ENCODE measurements around the gene AFAP1L2.

The AFAP1L2 gene

GRCh38 chr10:114320249-114321116 lies 83.8 kb downstream of the AFAP1L2 start:
- DNase-seq (ENCODE audit: insufficient read length, low spot score) (peak; percentile 75), FAIRE-seq (no peak)
- no peak for TF ChIP-seq POLR2A (IDR thresholded peaks at IDR 0.05; ENCODE audit: low read depth, low read length)

DNA sequence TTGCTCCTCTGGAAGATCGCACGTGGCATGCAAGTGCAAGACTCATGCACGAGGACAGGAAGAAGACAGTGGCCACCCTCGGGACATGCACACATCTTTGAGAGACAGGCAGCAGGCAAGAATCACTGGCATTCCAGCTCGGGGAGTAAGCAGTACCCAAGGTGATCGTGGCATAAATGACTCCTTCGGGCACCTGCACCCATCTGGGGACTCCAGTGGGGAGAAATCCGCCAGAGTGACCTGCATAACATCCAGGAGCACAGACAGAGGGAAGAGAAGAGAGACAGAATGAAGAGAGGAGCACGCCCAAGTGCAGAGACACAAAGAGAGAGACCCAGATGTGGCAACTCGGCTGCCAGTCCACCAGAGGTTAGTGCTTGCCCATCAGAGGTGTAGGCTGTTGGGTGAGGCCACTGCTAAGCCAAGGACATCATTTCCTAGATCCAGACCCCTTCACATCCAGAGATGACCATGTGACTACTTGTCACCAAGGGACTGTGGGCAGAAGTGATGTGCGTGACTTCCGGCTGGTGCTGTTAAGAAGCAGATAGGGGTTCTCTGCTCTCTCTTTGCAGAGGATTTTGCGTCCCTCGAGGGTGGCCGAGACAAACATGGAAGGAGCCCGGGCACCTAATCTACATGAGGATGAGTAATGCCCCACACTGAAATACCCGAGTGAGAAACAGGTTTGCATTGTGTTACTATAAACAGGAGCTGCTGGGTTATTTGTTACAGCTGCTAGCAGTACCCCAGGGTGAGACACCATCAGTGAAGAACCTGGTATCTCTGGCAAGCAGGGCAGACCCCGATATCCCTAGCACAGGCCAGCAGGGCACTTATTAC lies 84.7 kb downstream of the AFAP1L2 start:
- DNase-seq (ENCODE audit: insufficient read length, low spot score) = no peak
- no peak for FAIRE-seq
- no peak for TF ChIP-seq POLR2A (IDR thresholded peaks at IDR 0.05; ENCODE audit: low read depth, low read length)

DNA sequence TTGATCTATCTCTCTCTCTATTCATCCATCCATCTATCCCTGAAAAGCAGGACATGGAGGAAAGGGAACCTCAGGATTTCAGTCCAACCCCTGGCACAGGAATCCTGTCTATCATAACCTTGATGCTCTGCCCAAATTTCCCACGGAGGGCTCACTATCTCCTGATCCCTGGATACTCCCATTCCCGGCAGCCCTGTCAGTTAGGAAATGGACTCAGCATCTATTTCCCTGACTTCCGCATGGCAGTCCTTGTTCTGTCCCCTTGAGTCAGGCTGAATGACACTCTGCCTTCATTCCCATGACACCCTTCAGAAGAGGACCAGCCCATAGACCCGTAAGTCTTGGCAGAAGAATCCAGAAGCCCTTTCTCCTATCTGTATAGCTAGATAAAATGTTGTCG lies 87.6 kb downstream of the AFAP1L2 start:
- no peak for TF ChIP-seq POLR2A (IDR thresholded peaks at IDR 0.05; ENCODE audit: low read depth, low read length)
- no peak for DNase-seq (ENCODE audit: insufficient read length, low spot score)
- no peak for FAIRE-seq

- DNase-seq (ENCODE audit: insufficient read length, low spot score) = no peak
- FAIRE-seq = no peak
- no peak for TF ChIP-seq POLR2A (IDR thresholded peaks at IDR 0.05; ENCODE audit: low read depth, low read length)
These were observed 88.5 kb downstream of the AFAP1L2 start for GRCh38 chr10:114315566-114316420.

DNA sequence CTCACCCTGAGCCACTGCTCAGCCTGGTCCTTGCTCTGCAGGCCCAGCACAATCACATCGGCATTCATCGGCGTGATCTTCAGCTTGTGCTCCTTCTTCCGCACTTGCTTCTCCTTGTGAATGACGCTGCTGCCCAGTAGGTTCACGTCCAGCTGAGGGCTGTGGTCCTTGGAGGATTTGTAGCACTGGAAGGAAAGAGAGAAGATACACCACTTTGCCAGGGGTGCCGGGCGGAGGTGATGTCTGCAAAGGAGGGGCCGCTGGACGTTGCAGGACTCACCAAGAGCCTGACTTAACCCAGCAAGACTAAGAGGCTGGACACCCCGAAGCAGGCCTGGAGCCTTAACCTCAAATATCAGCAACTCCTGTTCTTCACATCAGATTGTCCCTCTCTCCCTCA lies 90.4 kb downstream of the AFAP1L2 start:
- no peak for FAIRE-seq
- no peak for TF ChIP-seq POLR2A (IDR thresholded peaks at IDR 0.05; ENCODE audit: low read depth, low read length)
- no peak for DNase-seq (ENCODE audit: insufficient read length, low spot score)

- FAIRE-seq (no peak), DNase-seq (ENCODE audit: insufficient read length, low spot score) (no peak)
- no peak for TF ChIP-seq POLR2A (IDR thresholded peaks at IDR 0.05; ENCODE audit: low read depth, low read length)
These were observed 91.2 kb downstream of the AFAP1L2 start for GRCh38 chr10:114313139-114313538.

GRCh38 chr10:114311496-114312209 lies 92.6 kb downstream of the AFAP1L2 start:
- FAIRE-seq (no peak), DNase-seq (ENCODE audit: insufficient read length, low spot score) (no peak)
- TF ChIP-seq POLR2A (IDR thresholded peaks at IDR 0.05; ENCODE audit: low read depth, low read length) = no peak

GRCh38 chr10:114311023-114311422 lies 93.3 kb downstream of the AFAP1L2 start:
- TF ChIP-seq POLR2A (IDR thresholded peaks at IDR 0.05; ENCODE audit: low read depth, low read length) = no peak
- DNase-seq (ENCODE audit: insufficient read length, low spot score) (no peak), FAIRE-seq (no peak)

DNA sequence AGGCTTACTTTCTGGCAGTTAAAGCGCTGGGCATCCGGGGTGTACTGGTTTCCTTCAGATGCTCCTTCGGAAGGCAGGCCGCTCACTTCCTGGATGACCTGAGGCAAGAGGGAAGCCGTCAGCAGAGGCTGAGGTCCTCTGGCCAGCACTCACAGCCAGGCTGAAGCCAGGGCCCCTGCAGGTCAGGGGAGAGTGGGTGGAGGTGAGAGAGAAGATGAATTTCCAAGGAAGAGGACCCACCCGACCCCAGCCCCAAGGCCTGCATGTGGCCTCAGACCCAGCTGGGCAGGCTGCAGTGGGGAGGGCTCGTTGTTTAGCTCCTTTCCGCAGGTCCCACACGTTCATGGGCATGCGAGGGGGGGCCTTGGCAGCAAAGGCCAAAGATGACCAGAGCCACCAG lies 94.0 kb downstream of the AFAP1L2 start:
- no peak for TF ChIP-seq POLR2A (IDR thresholded peaks at IDR 0.05; ENCODE audit: low read depth, low read length)
- FAIRE-seq (no peak), DNase-seq (ENCODE audit: insufficient read length, low spot score) (no peak)

DNA sequence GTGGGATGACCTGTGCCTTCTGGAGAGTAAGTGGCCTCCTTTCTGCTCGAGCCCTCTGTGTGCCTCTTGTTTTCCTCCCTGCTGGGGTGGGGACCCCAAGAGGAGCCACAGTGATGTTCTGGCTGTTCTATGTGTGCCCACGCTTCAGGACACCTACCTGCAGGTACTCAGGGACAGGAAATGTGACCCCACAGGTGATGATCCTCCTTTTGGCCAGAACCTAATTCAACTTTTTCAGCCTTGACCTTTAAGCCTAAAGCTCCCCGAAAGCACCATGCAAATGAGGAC lies 95.0 kb downstream of the AFAP1L2 start:
- DNase-seq (ENCODE audit: insufficient read length, low spot score) (peak; percentile 32), FAIRE-seq (no peak)
- no peak for TF ChIP-seq POLR2A (IDR thresholded peaks at IDR 0.05; ENCODE audit: low read depth, low read length)

DNA sequence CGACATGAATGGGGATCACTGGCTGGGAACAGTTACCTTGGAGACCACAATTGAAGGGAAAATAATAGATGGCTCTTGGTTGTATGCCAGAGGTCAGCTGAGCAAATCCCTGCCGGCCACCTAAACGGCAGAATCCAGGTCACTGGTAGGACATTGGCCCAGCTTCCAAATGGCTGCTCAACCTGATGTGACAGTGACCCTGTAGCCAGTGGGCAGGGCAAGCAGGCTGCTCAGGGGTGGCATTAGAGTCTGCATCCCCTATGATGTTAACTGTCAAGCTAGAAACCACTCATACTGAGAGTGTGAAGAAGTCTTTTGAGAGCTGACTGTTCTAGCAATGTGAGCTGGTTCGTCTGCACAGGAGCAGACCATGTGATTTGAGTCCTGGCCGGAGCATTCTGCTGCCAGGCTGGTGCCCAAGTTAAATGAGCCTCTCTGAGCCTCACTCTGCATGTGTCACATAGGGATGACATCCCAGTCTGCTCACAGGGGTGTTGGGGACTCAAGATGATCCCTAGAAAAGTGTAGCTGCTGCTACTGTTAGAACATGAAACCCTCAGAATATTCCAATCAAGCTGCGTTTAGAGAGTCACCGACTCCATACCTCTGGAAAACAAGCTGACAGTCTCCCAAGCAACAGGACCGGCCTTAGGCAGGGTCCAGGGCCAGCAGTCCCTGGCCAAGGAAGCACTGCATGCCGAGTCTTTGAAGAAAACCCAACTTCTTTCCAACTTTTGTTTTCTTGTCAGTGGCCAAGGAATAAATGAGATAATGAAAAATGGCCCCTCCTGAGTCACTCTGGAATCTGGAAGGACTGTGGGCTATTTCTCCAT lies 95.6 kb downstream of the AFAP1L2 start:
- DNase-seq (ENCODE audit: insufficient read length, low spot score) = no peak
- FAIRE-seq = no peak
- TF ChIP-seq POLR2A (IDR thresholded peaks at IDR 0.05; ENCODE audit: low read depth, low read length) = no peak

- FAIRE-seq = no peak
- DNase-seq (ENCODE audit: insufficient read length, low spot score) = no peak
- TF ChIP-seq POLR2A (IDR thresholded peaks at IDR 0.05; ENCODE audit: low read depth, low read length) = no peak
These were observed 96.6 kb downstream of the AFAP1L2 start for GRCh38 chr10:114307731-114308130.
